Epithelial cell of prostate (primary cell): ENCODE results near the gene ARHGAP32.

Experiments used
- DNase-seq: peaks from one replicate; pipeline ENCODE4 v3.0.0-alpha.2; 2011; ENCODE audit warnings: low read depth, low spot score
- H3K27ac ChIP-seq: fragments of 450-650 bp; 2 replicates; pipeline ENCODE4 v1.5.1; 2017; ENCODE audit warnings: mild to moderate bottlenecking

The ARHGAP32 gene

GRCh38 chr11:129117595-129118350 lies 74.4 kb downstream of the ARHGAP32 start:
- H3K27ac ChIP-seq: no peak overlapping the region
- DNase-seq: peak; percentile 0

- H3K27ac ChIP-seq: no peak overlapping the region
- DNase-seq: no peak
Measured at GRCh38 chr11:129115652-129116586, 76.2 kb downstream of the ARHGAP32 start.

GRCh38 chr11:129109701-129110100 lies 82.4 kb downstream of the ARHGAP32 start:
- H3K27ac ChIP-seq: no peak overlapping the region
- no peak for DNase-seq

- DNase-seq: no peak
- no peak overlapping the region for H3K27ac ChIP-seq
Measured at GRCh38 chr11:129106788-129107187, 85.3 kb downstream of the ARHGAP32 start.

DNA sequence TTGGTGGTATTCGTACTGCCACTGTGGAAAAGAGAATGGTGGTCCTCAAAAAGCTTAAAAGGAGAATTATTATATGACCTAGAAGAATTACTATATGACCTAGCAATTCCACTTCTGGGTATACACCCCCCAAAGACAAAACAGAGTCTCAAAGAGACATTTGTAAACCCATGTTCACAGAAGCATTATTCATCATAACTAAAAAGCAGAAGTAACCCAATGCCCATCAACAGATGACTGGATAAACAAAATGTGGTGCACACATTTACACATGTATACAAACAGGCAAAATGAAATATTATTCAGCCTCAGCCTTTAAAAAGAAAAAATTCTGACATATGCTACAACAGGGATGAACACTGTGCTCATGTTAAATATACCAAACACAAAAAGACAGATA lies 89.4 kb downstream of the ARHGAP32 start:
- no peak for DNase-seq
- no peak overlapping the region for H3K27ac ChIP-seq

- DNase-seq: no peak
- H3K27ac ChIP-seq: no peak overlapping the region
Measured at GRCh38 chr11:129102225-129102624, 89.9 kb downstream of the ARHGAP32 start.

DNA sequence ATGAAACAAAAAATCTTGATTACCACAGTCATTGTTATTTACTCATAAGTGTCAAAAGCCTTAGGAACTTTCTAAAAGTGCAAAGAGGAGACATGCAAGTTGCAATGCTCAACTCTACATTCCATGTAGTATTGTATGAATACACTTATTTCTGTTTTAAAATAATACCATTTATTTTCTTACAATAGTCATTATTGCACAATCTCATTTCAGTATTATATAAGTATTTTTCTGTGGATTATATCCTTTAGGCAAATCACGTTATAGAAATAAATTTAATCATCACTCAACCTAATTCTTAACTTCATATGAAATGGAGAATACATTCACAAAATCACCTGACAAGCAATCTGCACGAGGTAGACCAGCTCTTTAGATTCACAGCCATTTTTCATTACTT lies 98.8 kb downstream of the ARHGAP32 start:
- no peak for DNase-seq
- H3K27ac ChIP-seq: no peak overlapping the region

- H3K27ac ChIP-seq: no peak overlapping the region
- DNase-seq: no peak
Measured at GRCh38 chr11:129090056-129090455, 102.1 kb downstream of the ARHGAP32 start.

- DNase-seq: no peak
- H3K27ac ChIP-seq: no peak overlapping the region
Measured at GRCh38 chr11:129089279-129089678, 102.8 kb downstream of the ARHGAP32 start.

DNA sequence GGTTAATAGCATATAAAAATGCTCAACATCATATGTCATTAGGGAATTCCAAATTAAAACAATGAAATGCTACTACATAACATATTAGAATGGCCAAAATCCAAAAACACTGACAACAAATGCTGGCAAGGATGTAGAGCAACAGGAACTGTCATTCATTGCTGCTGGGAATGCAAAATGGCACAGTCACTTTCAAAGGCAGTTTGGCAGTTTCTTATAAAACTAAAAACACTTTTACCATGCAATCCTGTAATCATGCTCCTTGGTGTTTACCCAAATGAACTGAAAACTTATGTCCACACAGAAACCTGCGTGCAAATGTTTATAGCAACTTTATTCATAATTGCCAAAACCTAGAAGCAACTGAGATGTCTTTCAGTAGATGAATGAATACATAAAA lies 105.1 kb downstream of the ARHGAP32 start:
- no peak overlapping the region for H3K27ac ChIP-seq
- DNase-seq: no peak

GRCh38 chr11:129077191-129077590 lies 114.9 kb downstream of the ARHGAP32 start:
- H3K27ac ChIP-seq: no peak overlapping the region
- no peak for DNase-seq

GRCh38 chr11:129075757-129076156 lies 116.4 kb downstream of the ARHGAP32 start:
- peak; percentile 3 for DNase-seq

DNA sequence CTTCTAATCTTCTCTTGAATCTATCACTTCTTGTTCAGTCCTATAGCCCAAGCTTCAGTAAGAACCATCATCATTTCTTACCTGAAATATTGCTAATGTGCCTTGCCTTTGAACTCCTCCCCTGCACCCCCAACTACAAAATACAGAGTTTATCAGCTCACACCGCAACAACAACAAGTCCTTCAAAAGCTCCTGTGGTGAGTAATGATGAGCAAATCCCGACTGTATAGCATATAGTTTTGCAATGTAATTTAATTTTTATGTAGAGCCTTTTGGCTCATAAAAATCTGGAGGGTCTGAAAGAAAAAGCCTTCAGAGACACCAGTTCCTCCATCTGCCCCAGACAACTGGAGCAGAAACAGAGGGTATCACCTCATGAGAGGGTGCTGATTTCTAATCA lies 124.7 kb downstream of the ARHGAP32 start:
- DNase-seq: no peak
- no peak overlapping the region for H3K27ac ChIP-seq

More at GRCh38 chr11:129075757-129076156, 116.4 kb downstream of the ARHGAP32 start:
- peak overlapping the region; percentile 9 for H3K27ac ChIP-seq

DNA sequence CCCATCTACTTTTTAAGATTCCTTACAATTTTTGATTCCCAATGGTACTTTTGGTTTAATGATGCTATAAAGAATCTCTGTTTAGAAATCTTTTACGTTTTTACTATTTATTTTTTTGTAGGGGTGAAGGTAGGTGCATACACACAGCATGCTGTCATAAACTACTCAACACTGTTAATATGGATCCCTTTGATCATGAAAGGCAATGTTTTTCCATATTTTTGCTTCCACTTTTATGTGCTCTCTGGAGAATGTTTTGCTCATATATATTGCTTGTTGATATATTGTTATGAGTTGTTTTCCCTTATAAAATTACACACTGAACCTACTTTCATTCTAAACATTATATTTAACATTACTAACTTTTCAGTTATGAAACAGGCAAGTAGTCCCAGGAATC lies 125.9 kb downstream of the ARHGAP32 start:
- H3K27ac ChIP-seq: no peak overlapping the region
- no peak for DNase-seq

DNA sequence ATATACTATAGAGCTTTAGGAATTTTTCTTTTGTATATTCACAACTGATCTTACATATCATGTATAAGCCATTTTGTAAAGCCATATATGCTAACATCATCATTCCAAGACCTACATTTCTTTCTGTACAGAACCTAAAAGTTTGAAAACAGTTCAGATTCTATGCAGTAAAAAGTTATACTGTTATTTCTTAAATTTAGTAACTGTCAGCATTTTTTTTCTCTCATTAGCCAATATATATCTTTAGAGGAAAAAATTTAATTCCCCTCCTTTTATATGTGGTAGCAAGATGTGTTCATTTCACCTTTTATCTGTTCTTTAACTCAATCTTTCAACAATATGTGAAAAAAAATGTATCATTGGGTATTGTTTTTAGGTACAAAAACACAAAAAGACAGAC lies 129.0 kb downstream of the ARHGAP32 start:
- H3K27ac ChIP-seq: peak overlapping the region; percentile 93
- no peak for DNase-seq

DNA sequence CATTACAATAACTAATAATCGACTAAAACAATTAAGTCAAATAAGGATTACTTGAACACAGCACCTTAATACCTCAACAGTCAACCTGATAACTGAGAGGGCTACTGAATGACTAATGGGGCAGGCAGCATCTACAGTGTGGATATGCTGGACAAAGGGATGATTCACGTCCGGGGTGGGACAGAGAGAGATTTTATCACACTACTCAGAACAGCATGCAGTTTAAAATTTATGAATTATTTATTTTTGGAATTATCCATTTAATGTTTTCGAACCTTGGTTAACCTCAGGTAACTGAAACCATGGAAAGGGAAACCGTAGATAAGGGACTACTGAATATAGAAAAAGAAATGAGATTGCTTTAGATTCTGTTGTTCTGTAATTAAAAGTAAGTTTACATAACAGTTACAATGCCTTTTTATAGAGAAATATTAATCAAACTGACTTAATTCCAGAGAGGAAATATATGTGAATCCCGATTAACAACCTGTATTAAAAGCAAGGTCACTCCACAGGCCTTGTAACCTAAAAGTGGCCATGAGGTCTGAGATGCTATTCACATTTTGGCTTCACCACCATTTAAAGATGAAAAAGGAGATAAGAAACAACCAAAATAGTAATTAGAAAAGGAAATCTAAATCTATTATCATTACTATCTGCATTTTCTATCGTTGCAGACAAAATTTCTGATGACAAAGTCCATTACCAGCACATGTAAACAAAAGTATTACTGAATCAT lies 130.5 kb downstream of the ARHGAP32 start:
- peak overlapping the region; percentile 93 for H3K27ac ChIP-seq
- DNase-seq: peak; percentile 77

DNA sequence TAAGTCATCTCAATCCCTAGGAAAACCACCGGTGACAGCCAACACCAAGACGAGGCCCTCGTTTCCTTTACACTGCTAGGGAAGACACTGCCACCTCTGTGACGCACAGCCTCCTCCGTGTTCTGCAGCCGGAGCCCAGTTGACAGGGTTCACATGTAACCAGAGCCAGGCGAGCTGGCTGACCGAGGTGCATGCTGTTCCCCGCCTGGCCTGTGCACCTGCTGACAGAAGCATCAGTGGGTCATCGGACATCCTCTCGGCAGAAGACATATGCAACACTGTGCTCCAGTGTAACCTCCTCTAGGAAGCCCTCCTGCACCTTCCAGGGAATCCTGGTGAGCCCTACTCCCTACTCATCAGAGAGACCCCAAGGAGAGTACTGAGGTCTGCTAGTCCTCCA lies 135.2 kb downstream of the ARHGAP32 start:
- H3K27ac ChIP-seq: no peak overlapping the region
- no peak for DNase-seq

DNA sequence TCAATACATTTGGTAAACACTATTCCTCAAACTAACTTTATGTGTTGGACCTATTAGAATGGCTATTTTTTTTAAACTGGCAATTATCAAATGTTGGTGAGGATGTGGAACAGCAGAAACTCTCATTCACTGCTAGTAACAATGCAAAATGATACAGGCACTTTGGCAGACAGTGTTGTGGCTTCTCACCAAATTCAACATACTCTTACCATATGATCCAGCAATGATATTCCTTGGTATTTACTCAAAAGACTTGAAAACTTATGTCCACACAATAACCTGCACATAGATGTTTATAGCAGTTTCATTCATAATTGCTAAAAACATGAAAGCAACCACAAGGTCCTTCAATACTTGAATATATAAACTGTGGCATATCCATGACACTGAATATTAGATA lies 136.9 kb downstream of the ARHGAP32 start:
- DNase-seq: no peak

DNA sequence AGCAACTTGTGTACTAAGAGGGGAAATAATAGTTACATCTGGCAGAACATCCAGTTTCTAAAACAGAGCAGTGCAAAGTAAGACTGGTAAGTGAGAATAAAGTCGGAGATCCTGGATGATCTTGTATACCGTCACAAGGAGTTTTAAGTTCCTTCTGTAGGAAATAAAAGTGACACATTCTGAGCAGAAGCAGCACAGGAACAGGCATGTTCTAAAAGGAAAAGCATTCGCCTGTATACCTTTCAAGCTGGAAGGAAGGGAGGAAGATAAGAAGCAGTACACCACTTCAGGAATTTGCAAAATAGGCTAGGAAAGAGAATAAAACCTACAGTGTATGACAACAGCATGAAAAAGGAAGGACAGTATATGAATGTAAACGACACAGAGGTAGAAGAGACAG lies 143.2 kb downstream of the ARHGAP32 start:
- peak overlapping the region; percentile 51 for H3K27ac ChIP-seq
- DNase-seq: no peak

More for the DNA sequence above, 136.9 kb downstream of the ARHGAP32 start:
- H3K27ac ChIP-seq: no peak overlapping the region

DNA sequence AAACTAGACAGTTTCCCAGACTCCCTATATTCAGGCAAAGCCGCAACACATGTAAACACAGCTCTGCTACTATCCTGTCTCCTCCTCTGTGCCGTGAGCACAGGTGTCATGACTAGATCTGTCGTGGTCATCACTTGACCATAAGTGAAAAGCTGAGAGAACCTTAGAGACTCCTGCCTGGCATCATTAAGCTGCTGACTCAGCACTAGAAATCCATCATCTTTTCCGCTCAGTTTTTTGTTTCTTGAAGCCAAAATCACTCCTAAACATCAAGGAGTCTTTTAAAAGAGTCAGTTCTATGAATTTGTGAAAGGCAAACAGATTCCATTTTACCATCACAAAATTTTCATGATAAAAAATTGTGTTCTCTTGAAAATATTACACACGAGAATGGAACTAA lies 147.0 kb downstream of the ARHGAP32 start:
- DNase-seq: no peak
- H3K27ac ChIP-seq: no peak overlapping the region

DNA sequence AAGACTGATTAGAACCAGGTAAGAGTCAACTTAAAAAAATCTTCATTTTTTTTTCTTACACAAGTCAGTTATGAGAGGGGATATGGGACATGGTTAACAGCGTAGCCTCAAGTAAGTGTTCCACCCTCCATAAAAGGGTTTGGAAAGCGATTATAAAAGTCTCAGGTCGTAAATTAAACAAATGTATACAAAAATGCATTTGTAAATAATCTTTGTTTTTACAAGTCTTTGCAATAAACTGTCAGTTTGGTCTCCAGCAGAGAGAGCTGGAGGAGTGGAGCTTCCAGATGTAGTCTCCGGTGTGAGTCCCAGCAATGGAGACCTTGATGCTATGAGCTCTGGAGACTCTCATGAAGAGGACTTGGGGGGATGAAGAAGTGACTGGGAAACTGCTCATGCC lies 149.6 kb downstream of the ARHGAP32 start:
- DNase-seq: no peak
- no peak overlapping the region for H3K27ac ChIP-seq
